CD4-positive, CD25-positive, alpha-beta regulatory T cell (primary cell): Measurements from ENCODE around the gene FKBP14. TPM values are rescaled to one million over a fixed set of nuclear protein-coding genes. Genes with fewer than 3 reads are reported as not detected.
"Not testable (repeated sequence)": the region's sequence is repeated elsewhere in the genome, so short reads cannot be mapped to it uniquely, and the experiment has no call there.

Experiments used
- ATAC-seq, 2 donors: fragments of 150-1000 bp; cut with Tn5 transposase; one replicate each; pipeline ENCODE4 v1.10.0; 2021; ENCODE audit warnings: low read depth in 2 of 2, moderate number of reproducible peaks in 2 of 2, moderate library complexity in 1 of 2
- DNase-seq, 3 donors: peaks; one replicate each; pipeline versions ENCODE4 v3.0.0 to v3.0.0-alpha.2; 2012 to 2022; ENCODE audit warnings: mixed read lengths in 1 of 3
- H3K27ac ChIP-seq: one replicate; pipeline ENCODE4 v1.7.0; 2013; ENCODE audit warnings: mild to moderate bottlenecking, low read length; ENCODE audit not compliant: insufficient read depth, poor library complexity, severe bottlenecking
- H3K27me3 ChIP-seq: one replicate; pipeline ENCODE4 v1.7.0; 2013; ENCODE audit warnings: low read length; ENCODE audit not compliant: control insufficient read depth, insufficient read depth
- H3K36me3 ChIP-seq: one replicate; pipeline ENCODE4 v1.7.0; 2013; ENCODE audit warnings: mild to moderate bottlenecking, low read length, moderate library complexity; ENCODE audit not compliant: control insufficient read depth, insufficient read depth
- H3K4me1 ChIP-seq: 2 replicates; pipeline ENCODE4 v1.7.0; 2013; ENCODE audit warnings: mild to moderate bottlenecking, low read length; ENCODE audit not compliant: insufficient read depth, control insufficient read depth, poor library complexity, severe bottlenecking
- H3K4me3 ChIP-seq: one replicate; pipeline ENCODE4 v1.7.0; 2013; ENCODE audit warnings: low read depth, mild to moderate bottlenecking, low read length, moderate library complexity
- H3K9me3 ChIP-seq, 2 experiments: 1 replicate in 1 of 2; 2 replicates in 1 of 2; pipeline ENCODE4 v1.7.0; 2013; ENCODE audit warnings: low read length in 2 of 2, mild to moderate bottlenecking in 1 of 2, moderate library complexity in 1 of 2; ENCODE audit not compliant: control insufficient read depth in 2 of 2
- H3K27ac Mint-ChIP-seq, 3 donors: one replicate each; pipeline ENCODE4 v1.8.0; 2020 to 2022; ENCODE audit warnings: mild to moderate bottlenecking in 3 of 3, mixed read lengths in 3 of 3, moderate library complexity in 2 of 3
- H3K27me3 Mint-ChIP-seq: one replicate; pipeline ENCODE4 v1.8.0; 2022; ENCODE audit warnings: mild to moderate bottlenecking, mixed read lengths
- H3K36me3 Mint-ChIP-seq: one replicate; pipeline ENCODE4 v1.8.0; 2020; ENCODE audit warnings: mixed read lengths
- H3K4me1 Mint-ChIP-seq, 4 donors: one replicate each; pipeline ENCODE4 v1.8.0; 2020 to 2022; ENCODE audit warnings: mixed read lengths in 4 of 4, mild to moderate bottlenecking in 1 of 4
- H3K4me3 Mint-ChIP-seq, 4 donors: one replicate each; pipeline ENCODE4 v1.8.0; 2020 to 2022; ENCODE audit warnings: mild to moderate bottlenecking in 4 of 4, mixed read lengths in 4 of 4, moderate library complexity in 3 of 4
- H3K9me3 Mint-ChIP-seq, 7 donors: one replicate each; pipeline ENCODE4 v1.8.0; 2020 to 2022; ENCODE audit warnings: mixed read lengths in 7 of 7, mild to moderate bottlenecking in 3 of 7, moderate library complexity in 2 of 7
- polyA plus RNA-seq, 4 donors: library from polyadenylated mRNA; unstranded; fragments of 300-500 nt; fragmentation: Illumina TruSeq; gene quantifications; one replicate each; pipeline ENCODE4 v1.2.3, GENCODE V29; 2021
- total RNA-seq: library from RNA; stranded (reverse); gene quantifications from one replicate; pipeline ENCODE4 v1.2.3, GENCODE V29; 2022

FKBP14 gene
- total and polyA plus RNA-seq, 5 donors from 2014 or later = 1.0 to 6.5 (median 2.0) TPM

- peaks cover 29% of the 10 kb centered on the region for H3K36me3 Mint-ChIP-seq
- peaks cover 4% of the 10 kb centered on the region for H3K36me3 ChIP-seq
- ATAC-seq (no peak), DNase-seq (no peak)
- no peak overlapping the region for H3K27ac Mint-ChIP-seq
- H3K9me3 Mint-ChIP-seq = no peaks in the 10 kb centered on the region
- no peaks in the 10 kb centered on the region for H3K27me3 ChIP-seq
- no peaks in the 10 kb centered on the region for H3K9me3 ChIP-seq
- no peaks in the 10 kb centered on the region for H3K27me3 Mint-ChIP-seq
- no peak overlapping the region for H3K4me3 Mint-ChIP-seq
- peaks cover 3% of the 10 kb centered on the region for H3K4me1 ChIP-seq
- H3K4me3 ChIP-seq = no peak overlapping the region
- peaks cover 5 to 11% (median 8%) of the 10 kb centered on the region in 4 donors for H3K4me1 Mint-ChIP-seq
- H3K27ac ChIP-seq = no peak overlapping the region
Measured at GRCh38 chr7:30065746-30066145, 39.2 kb upstream of the FKBP14 start.

DNA sequence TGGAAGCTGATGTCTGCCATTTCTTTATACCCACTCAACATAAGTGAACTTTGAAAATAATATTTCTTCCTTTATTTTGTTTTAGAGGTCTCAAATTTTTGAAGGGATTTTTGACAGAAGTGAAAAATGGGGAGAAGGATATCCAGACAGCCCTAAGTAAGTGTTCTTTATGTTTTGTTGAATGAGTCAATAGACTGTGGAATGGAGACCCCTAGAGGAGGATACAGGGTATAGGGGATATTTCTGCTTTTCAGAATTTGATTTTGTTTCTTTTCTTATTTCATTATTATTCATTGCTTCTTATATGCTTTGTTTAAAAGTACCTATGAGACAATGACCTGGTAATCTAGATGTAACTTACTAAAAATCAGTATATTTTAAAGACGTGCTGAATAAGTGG is 36.1 kb upstream of the FKBP14 start:
- H3K9me3 Mint-ChIP-seq = no peaks in the 10 kb centered on the region
- Histone ChIP-seq H3K4me3 (no peak overlapping the region), H3K36me3 (peaks cover 8% of the 10 kb centered on the region), H3K9me3 (no peaks in the 10 kb centered on the region), H3K4me1 (peaks cover 3% of the 10 kb centered on the region), H3K27ac (no peak overlapping the region), H3K27me3 (no peaks in the 10 kb centered on the region)
- no peak overlapping the region for H3K4me3 Mint-ChIP-seq
- ATAC-seq = peak; percentile 54 to 64
- H3K27ac Mint-ChIP-seq = peak overlapping the region in 1 of 3 donors; percentile 44
- H3K36me3 Mint-ChIP-seq = peaks cover 29% of the 10 kb centered on the region
- DNase-seq = peak in 2 of 3 donors; percentile 37 to 59
- peaks cover 5 to 11% (median 8%) of the 10 kb centered on the region in 4 donors for H3K4me1 Mint-ChIP-seq
- no peaks in the 10 kb centered on the region for H3K27me3 Mint-ChIP-seq

DNA sequence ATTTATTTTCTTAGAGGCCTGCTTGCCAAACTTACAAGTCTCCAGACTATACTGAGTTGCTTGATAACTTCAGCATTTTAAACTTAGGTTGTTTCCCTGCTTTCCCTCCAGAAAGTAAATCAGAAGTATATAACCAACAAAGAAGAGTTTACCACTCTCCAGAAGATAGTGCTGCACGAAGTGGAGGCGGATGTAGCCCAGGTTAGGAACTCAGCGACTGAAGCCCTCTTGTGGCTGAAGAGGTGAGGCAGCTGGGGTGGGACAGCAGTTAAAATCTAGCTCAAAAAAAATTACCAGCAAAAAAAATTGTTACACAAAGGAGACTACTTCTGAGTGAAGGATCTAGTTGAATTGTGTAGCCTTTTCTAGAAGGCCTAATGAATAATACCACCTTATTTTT is 35.3 kb upstream of the FKBP14 start:
- Mint-ChIP-seq H3K27ac (peak overlapping the region in 1 of 3 donors; percentile 14), H3K4me1 (peaks cover 5 to 11% (median 8%) of the 10 kb centered on the region in 4 donors), H3K36me3 (peaks cover 34% of the 10 kb centered on the region)
- H3K9me3 Mint-ChIP-seq, H3K9me3 ChIP-seq, H3K27ac ChIP-seq, H3K4me3 Mint-ChIP-seq, H3K4me1 ChIP-seq, H3K4me3 ChIP-seq, H3K27me3 ChIP-seq, H3K27me3 Mint-ChIP-seq: not testable (repeated sequence)
- peak; percentile 85 to 86 for ATAC-seq
- peak; percentile 10 to 59 (median 52) for DNase-seq
- H3K36me3 ChIP-seq = peaks cover 12% of the 10 kb centered on the region

- Mint-ChIP-seq H3K9me3 (no peaks in the 10 kb centered on the region), H3K27me3 (no peaks in the 10 kb centered on the region), H3K27ac (no peak overlapping the region), H3K36me3 (peaks cover 32% of the 10 kb centered on the region), H3K4me3 (no peak overlapping the region), H3K4me1 (peaks cover 5 to 11% (median 7%) of the 10 kb centered on the region in 4 donors)
- Histone ChIP-seq H3K27me3 (no peaks in the 10 kb centered on the region), H3K4me3 (no peak overlapping the region), H3K9me3 (no peaks in the 10 kb centered on the region), H3K4me1 (peaks cover 3% of the 10 kb centered on the region), H3K27ac (no peak overlapping the region), H3K36me3 (peaks cover 20% of the 10 kb centered on the region)
- DNase-seq (no peak), ATAC-seq (no peak)
Measured at GRCh38 chr7:30057741-30058140, 31.2 kb upstream of the FKBP14 start.

DNA sequence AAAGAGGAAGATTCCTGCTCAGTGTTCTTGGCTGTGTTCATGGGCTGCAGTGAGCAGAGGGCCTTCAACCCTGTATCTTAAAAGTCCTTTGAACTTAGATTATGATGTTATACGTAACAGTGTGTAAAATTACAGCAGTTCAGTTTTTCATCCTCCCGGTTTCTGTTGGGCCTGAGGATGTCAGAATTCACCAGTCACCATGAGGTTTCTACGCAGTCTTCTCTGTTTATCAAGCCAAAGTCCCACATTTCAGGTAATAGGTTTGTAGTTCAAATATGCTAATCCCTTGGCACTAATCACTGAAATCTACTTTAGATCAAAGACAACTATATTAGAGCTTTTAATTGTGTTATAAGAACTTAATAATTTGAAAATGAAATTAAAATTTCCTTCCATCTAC is 26.6 kb upstream of the FKBP14 start:
- no peak overlapping the region for H3K4me3 ChIP-seq
- peaks cover 20% of the 10 kb centered on the region for H3K36me3 ChIP-seq
- H3K27ac ChIP-seq = no peak overlapping the region
- ATAC-seq (no peak), DNase-seq (no peak)
- Mint-ChIP-seq H3K9me3 (no peaks in the 10 kb centered on the region), H3K36me3 (peaks cover 42% of the 10 kb centered on the region), H3K27ac (no peak overlapping the region), H3K27me3 (no peaks in the 10 kb centered on the region), H3K4me3 (no peak overlapping the region), H3K4me1 (peaks cover 0 to 13% (median 5%) of the 10 kb centered on the region in 4 donors)
- H3K9me3 ChIP-seq = no peaks in the 10 kb centered on the region
- H3K27me3 ChIP-seq = no peaks in the 10 kb centered on the region
- H3K4me1 ChIP-seq = no peaks in the 10 kb centered on the region

GRCh38 chr7:30049173-30049572 is 22.7 kb upstream of the FKBP14 start:
- Mint-ChIP-seq H3K27me3 (no peaks in the 10 kb centered on the region), H3K9me3 (no peaks in the 10 kb centered on the region), H3K4me3 (no peak overlapping the region), H3K27ac (no peak overlapping the region), H3K36me3 (peaks cover 46% of the 10 kb centered on the region), H3K4me1 (peaks cover 0 to 13% (median 6%) of the 10 kb centered on the region in 4 donors)
- DNase-seq (no peak), ATAC-seq (no peak)
- Histone ChIP-seq H3K9me3 (no peaks in the 10 kb centered on the region), H3K27me3 (no peaks in the 10 kb centered on the region), H3K4me1 (no peaks in the 10 kb centered on the region), H3K4me3 (no peak overlapping the region), H3K36me3 (peaks cover 21% of the 10 kb centered on the region), H3K27ac (no peak overlapping the region)

DNA sequence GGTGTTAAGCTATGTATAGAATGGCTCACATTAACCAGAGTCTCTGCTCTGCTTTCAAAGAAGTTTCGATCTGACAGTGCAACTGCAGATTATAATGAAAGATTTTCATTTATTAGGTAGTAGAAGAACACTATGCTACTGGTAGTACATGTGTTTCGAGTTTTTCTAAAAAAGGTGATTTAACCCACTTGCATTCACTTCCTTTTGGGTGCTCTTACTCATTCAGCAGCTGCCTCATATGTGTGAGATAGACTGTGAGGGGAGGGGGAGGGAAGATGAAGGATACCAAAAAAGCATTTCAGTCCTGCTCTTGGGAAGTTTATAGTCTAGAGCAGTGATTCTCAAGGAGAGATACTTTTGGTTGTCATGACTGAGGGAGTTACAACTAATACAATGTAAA is 22.1 kb upstream of the FKBP14 start:
- peaks cover 0 to 13% (median 7%) of the 10 kb centered on the region in 4 donors for H3K4me1 Mint-ChIP-seq
- no peak for ATAC-seq

GRCh38 chr7:30047124-30047523 is 20.6 kb upstream of the FKBP14 start:
- no peaks in the 10 kb centered on the region for H3K27me3 Mint-ChIP-seq
- ATAC-seq (no peak), DNase-seq (no peak)
- H3K27ac Mint-ChIP-seq = no peak overlapping the region
- H3K27me3 ChIP-seq = no peaks in the 10 kb centered on the region
- H3K4me1 Mint-ChIP-seq = peaks cover 2 to 13% (median 11%) of the 10 kb centered on the region in 4 donors
- no peaks in the 10 kb centered on the region for H3K9me3 Mint-ChIP-seq
- H3K4me3 Mint-ChIP-seq = peak overlapping the region in 1 of 4 donors; percentile 13
- H3K4me1 ChIP-seq = no peaks in the 10 kb centered on the region
- H3K36me3 Mint-ChIP-seq = peaks cover 42% of the 10 kb centered on the region
- H3K27ac ChIP-seq = no peak overlapping the region
- no peaks in the 10 kb centered on the region for H3K9me3 ChIP-seq
- H3K36me3 ChIP-seq = peaks cover 21% of the 10 kb centered on the region
- H3K4me3 ChIP-seq = no peak overlapping the region

More for the DNA sequence above, 22.1 kb upstream of the FKBP14 start:
- Histone ChIP-seq H3K4me3 (no peak overlapping the region), H3K27me3 (no peaks in the 10 kb centered on the region), H3K36me3 (peaks cover 21% of the 10 kb centered on the region), H3K27ac (no peak overlapping the region), H3K4me1 (no peaks in the 10 kb centered on the region), H3K9me3 (no peaks in the 10 kb centered on the region)
- Mint-ChIP-seq H3K4me3 (no peak overlapping the region), H3K27ac (no peak overlapping the region), H3K27me3 (no peaks in the 10 kb centered on the region), H3K36me3 (peaks cover 42% of the 10 kb centered on the region), H3K9me3 (no peaks in the 10 kb centered on the region)
- no peak for DNase-seq
